DMS114 treated with DMSO at 0.1 percent for 48 hours (cell line): ENCODE measurements around the gene RAP2A.
A peak's percentile ranks its signal among the peaks of the same experiment; 100 is the strongest.

Experiments used
- DNase-seq: peaks from one replicate; lab custom pipeline; 2025; ENCODE audit not compliant: unreplicated experiment; lab: John Stamatoyannopoulos, UW

The RAP2A gene

DNA sequence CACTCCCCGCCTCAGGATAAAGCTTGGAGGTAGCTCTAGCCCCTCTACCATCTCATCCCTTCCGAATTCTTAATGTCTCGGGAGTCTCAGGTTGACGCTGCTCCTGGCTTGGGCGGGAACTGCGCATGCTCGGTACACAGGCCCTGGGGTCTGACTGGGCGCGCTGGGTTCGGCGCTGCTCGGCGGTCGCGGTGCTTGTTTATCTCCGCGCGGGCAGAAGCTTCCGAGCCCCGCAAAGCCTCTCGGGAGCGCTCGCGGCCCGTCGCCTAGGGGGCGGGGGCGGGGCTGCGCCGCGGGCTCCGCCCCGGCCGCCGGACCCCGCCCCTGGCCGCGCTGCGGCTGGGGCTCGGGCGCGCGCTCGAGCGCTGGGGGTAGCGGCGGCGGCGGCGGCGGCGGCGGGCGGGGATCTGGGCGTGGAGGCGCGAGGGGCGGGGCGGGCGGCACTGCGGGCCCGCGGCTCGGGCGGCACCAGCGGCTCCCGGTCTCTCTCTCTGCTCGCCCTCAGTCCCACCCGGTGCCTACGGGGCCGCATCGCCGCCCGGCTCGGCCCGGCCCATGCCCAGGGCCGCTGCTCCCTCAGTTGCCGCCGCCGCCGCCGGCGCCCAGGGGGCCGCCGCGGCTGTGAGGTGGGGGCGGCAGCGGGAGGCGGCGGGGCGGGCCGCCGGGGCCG lies at the start of gene RAP2A:
Gene RAP2A (plus strand): TSS at position 443 of the 670 bp plus-strand sequence. CDS start 302 bp downstream, outside the sequence.
- peak; percentile 66 for DNase-seq

GRCh38 chr13:97384371-97384770 lies 49.6 kb upstream of the RAP2A start:
- DNase-seq, result no peak

GRCh38 chr13:97385146-97385545 lies 48.8 kb upstream of the RAP2A start:
- no peak for DNase-seq

DNA sequence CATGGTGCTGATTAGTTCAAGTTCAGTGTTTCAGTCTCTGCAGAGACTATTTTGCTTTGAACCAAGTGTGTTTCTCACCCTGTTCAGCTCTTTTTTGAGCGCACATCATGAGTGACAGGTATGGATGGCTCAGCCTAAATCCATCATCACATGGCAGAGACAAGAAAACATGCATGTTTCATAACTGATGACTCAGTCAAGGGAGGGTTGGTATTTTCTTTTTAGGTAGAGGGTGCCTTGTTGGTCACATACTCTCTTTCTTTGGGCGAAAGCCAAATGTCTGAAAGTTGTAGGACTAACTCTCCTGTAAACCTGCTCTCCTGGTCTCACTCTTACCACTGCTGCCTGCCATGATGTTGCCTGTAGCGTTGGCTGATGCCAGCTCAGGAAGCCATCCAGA lies 48.1 kb upstream of the RAP2A start:
- DNase-seq, result no peak

GRCh38 chr13:97386801-97387484 lies 47.0 kb upstream of the RAP2A start:
- DNase-seq, result no peak

DNA sequence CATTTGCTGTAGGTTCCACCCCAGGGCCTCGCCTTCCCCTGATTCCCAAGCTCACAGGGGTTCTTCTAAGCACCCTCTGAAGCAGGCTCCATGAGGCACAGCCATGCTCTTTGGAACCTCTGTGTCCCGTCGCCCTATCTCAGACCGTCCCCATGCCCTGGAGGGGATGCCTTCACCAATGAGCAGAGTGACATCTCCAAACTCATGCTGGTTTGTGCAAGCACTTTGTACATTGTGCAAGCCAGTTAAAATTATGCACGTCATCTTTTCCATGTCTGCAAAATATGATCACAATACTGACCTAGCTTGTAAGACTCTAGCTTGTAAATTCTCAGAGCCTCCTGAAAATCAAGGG lies 46.5 kb upstream of the RAP2A start:
- DNase-seq, result no peak

- DNase-seq, result no peak
Measured at GRCh38 chr13:97387890-97388289, 46.1 kb upstream of the RAP2A start.

DNA sequence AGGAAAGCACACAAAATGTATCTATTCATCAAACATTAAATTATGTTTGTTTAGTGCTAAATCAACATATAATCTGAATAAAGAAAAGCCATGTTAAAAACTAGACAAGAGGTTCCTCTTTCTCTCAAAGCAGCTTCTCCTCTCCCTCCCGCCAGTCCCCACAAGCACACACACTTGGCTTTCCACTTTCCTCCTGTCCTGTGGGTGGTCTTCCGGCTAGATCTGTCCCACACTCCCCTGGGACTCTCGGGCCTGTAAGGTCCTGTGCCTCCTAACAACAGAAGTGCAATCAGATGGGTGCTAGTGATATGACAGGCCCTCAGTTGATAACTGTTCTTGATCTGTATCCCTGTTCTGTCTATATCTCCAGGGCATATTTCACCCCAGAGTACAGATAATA lies 45.6 kb upstream of the RAP2A start:
- DNase-seq, result no peak

DNA sequence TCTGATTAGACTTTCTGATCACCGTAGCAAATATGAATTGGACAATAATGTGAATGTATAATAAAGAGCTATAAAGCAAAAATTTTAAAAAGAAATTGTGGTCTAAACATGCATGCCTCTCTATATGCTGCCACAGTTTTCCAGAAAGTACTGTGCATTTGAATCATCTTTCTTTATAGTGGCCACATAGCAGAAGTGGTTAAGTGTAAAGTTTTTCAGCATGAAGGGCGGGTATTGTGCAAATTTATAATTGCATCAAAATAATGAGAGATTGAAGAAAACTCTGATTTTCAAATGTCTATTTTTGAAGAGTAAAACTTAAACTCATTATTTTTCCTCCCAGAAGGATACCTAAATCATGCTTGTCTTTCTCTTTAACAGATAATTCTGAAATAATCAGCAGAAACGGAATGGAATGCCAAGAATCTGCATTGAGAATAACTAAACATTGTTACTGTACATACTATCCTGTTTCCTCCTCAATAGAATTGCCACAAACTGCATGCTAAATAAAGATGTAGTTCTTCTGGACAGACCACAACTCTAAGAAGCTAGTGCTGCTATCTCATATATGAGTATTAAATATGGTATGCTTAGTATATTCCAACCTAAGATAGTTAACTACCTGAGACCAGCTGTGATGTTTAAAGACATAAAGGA lies 42.9 kb upstream of the RAP2A start:
- no peak for DNase-seq

GRCh38 chr13:97392020-97392419 lies 41.9 kb upstream of the RAP2A start:
- DNase-seq, result no peak

GRCh38 chr13:97394542-97394941 lies 39.4 kb upstream of the RAP2A start:
- no peak for DNase-seq

DNA sequence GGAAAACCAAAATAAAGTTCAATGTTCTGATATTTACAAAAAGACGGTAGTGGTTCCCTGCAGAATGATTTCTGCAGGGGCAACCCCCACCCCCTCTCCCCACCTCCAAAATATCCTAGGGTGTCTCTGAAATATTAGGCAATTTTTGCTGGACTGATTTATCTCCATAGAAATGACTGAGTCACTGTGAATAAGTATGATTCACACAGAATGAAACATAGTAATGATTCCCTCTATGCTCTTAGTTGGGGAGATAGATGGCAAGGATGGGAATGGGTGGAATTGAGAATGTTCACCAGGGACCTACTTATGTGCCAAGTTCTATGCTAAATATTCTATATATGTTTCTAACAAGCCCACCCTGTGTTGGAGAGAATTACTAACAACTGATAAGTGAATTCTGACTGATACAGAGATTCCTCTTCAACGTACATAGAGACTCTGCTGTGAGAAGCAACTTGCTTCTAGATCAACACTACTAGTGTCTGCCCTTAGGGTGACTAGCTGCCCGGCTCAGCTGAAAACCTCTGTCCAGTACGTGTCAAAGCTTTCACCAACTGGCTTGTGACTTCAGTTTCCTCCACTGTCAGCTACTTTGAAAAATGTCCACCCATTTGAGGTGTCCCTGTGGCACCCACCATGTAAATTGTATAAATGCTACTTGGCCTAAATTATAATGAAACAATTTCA lies 38.4 kb upstream of the RAP2A start:
- no peak for DNase-seq

DNA sequence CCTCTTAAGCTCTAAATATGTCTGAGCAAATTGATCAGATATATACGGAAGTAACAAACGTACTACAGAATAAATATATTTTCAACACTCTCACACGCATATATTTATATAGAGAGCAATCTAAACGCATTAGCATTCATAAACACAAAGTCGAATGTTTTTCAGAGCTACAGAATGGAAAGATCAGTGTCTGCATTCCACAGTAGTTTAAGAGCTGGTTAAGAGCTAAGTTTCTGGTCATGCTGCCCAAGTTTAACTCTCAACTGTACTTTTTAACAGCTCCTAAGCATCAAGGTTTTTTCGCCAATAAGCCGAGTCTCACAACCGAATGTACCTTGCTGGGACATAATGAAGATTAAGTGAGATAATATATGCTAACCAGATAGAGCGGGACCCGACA lies 36.7 kb upstream of the RAP2A start:
- DNase-seq, result no peak

DNA sequence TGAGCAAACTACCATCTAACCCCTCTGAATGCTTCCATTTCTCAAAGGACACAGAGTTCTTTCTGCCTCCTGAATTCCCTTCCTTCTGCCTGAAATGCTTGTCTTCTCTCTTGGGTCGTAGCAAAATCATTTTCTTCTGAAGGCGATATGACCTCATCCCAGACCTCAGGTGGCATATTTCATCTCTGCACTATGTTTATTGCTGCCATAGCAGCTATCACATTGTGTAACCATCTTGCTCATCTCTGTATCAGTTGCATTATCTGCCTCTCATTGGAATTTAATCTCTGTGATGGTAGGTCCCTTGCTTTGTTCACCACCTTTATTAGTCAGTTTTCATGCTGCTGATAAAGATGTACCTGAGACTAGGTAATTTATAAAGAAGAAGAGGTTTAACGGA lies 32.5 kb upstream of the RAP2A start:
- DNase-seq, result no peak

DNA sequence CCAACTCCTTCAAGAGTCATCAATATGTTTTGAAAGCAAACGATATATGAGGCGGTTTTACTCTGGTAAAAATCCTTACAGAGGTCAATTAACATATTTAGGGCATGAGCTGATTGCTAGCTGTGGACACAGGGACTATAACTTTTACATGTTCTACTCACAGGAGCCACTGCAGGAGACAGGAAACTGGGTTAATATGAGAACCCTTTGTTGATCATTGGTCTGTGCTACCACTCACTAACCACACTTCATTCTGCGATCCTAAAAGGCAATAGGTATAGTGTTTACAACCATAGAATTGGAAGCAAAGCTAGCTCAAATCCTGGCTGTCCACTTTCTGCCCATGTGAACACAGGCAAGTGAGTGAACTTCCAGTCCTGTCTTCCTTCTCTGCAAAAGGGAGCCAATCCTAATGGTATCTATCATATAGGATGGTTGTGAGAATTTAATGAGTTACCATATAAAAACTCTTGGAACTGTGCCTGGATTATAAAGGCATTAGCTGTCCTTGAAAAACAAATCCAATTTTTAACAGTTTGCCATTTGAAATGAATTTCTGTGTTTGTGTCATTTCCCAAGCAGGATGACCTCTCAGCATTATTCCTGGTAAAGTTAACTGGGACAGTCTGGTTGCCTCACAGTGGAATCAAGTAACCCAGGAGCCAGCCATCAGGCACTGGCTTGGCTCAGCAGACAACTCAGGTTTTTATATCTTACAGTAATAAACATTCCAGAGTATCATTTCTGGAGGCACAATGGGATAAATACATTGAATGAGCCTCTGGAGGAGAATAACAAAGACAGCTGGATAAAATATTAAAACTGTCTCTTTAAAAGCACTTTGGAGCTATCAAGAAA lies 29.8 kb upstream of the RAP2A start:
- no peak for DNase-seq

DNA sequence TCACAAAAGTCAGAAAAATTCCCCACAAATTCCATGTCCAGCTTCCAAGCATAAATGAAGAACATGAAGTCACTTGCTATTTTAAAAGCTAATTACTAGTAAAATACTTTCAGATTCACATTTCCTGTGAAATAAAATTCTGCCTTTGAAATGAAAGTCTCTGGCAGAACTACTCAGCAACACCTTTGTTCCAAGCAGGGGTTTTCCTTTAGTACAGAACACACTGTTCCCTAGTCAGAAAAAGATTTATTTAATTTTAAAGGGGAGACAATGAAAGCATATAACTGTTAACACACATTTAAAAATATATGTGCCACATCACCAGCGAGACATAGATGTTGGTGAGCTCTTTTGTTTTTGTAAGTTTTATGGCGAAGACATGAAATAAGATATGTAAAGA lies 26.4 kb upstream of the RAP2A start:
- DNase-seq, result no peak

DNA sequence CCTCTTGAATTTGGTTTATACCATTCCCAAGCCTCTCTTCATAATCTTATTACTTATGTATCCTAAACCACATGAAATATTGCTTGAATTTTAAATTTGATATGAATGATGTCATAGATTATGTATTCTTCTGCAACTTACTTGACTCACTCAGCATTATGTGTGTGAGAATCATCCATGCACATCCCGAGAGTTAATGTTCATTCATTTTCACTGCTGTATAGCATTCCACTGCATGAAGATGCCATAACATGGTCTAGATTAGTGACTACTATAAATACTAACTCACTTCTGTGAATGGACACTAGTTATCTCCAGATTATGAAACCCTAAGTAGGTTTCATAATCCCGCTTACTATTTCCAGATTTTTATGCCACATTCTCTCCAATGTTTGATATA lies 25.0 kb upstream of the RAP2A start:
- no peak for DNase-seq

GRCh38 chr13:97411984-97412383 lies 22.0 kb upstream of the RAP2A start:
- DNase-seq, result no peak

DNA sequence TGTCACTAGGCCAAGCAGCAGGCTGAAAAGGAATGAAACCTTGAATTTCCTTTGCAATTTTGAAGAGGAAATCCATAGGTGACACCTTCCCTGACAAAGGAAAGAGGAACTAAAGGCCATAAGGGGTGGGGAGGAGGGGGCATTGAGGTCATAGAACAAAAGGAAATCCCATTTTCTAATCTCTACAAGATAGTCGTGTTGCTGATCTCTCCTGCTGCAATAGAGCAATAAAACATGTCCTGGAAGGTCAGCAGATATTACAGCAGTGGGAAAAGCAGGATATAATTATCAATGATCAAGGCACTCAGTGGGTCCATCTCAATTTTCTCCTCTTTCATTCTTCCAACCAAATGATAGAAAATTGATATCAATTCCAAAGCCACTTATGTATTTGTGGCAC lies 20.3 kb upstream of the RAP2A start:
- no peak for DNase-seq

DNA sequence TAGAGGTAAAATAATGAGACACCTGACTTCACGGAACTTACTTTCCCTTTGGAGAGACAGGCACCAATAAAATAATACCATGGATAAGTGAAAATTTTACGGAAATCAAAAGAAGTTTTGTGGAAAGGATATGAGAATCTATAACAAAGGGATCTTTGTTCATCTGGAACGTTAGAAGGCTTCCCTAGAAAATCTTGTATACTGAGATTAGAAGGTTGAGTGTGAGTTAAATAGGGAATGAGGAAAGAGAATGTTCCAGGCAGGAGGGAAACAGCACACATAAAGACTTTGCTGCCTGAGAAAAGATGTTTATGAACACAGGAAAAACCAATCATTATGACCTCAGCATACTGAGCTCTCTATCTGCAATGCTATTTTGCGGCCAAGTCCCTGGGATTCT lies 19.6 kb upstream of the RAP2A start:
- DNase-seq, result no peak

DNA sequence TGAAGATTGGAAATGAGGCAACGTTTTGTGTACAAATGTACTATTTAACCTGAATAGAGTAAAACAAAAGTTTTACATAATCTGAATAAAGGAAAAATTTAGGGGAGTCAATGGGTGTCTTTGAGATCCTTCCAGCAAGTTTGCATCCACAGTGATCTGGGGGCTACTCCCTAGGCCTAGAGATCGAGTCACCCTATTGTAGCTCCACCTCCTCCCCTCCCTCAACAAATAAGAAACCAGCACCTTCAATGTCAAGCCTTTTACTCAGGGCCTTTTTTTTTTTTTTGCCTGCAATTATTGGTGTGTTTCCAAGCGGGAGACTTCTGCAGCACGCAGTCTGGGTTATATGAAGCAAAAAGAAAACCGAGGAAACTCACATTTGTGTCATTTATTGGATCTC lies 16.3 kb upstream of the RAP2A start:
- no peak for DNase-seq
